ENCODE data around the gene CCNY.

GRCh38 chr10:35409094-35409582, 72.8 kb downstream of the CCNY start:
- TF ChIP-seq POLR2AphosphoS5 (IDR thresholded peaks at IDR 0.05) (peak in 2 of 3 donors; percentile 16 to 64), CTCF (IDR thresholded peaks at IDR 0.05) (no peak), POLR2A (IDR thresholded peaks at IDR 0.05) (no peak), EP300 (IDR thresholded peaks at IDR 0.05) (no peak)
